SK-N-SH (cell line): ENCODE measurements around the gene NDUFS8. TPM values are rescaled to one million over a fixed set of nuclear protein-coding genes. Genes with fewer than 3 reads are reported as not detected.
A peak's percentile ranks its signal among the peaks of the same experiment; 100 is the strongest.

Source experiments
- CTCF ChIA-PET: fragments of 300-600, 350-600 bp; formaldehyde crosslinking; extraction: SDS; loops from one replicate; lab custom pipeline; 2021; lab: Yijun Ruan, JAX
- POLR2A ChIA-PET: fragments of 350-600 bp; sonication (Branson Sonifier 250); formaldehyde crosslinking; extraction: SDS; loops from one replicate; lab custom pipeline; 2020; ENCODE audit warnings: antibody characterized with exemption, inconsistent platforms; lab: Yijun Ruan, JAX
- DNase-seq: peaks from one replicate; pipeline ENCODE4 v3.0.0; 2012
- H2AFZ ChIP-seq: fragments of 200-600 bp; sonication (generic); 2 replicates; pipeline ENCODE4 v1.8.1; 2016; ENCODE audit warnings: antibody characterized with exemption, mild to moderate bottlenecking, low read depth
- H3F3A ChIP-seq: fragments of 200-600 bp; sonication (generic); replicated peaks from 2 replicates; pipeline ENCODE3; 2016; ENCODE audit warnings: antibody characterized with exemption, mild to moderate bottlenecking; ENCODE audit not compliant: insufficient read depth
- H3K27ac ChIP-seq, 2 experiments: fragments of 200-500 bp in 1 of 2; fragments of 200-600 bp in 1 of 2; sonication (Bioruptor generic) in 1 of 2; sonication (generic), shearing (Covaris generic) in 1 of 2; 2 replicates each; pipeline versions ENCODE4 v1.5.1 to v1.6.1; 2014 to 2016; ENCODE audit warnings: low read depth in 2 of 2, inconsistent platforms in 1 of 2, low read length in 1 of 2, mild to moderate bottlenecking in 1 of 2, mixed read lengths in 1 of 2
- H3K27me3 ChIP-seq: fragments of 200-600 bp; sonication (generic), shearing (Covaris generic); 2 replicates; pipeline ENCODE4 v1.6.1; 2016; ENCODE audit warnings: mixed run types; ENCODE audit not compliant: insufficient read depth
- H3K36me3 ChIP-seq, 2 experiments: fragments of 200-500 bp in 1 of 2; fragments of 200-600 bp in 1 of 2; sonication (Bioruptor generic) in 1 of 2; sonication (generic) in 1 of 2; replicated peaks in 1 of 2; 2 replicates each; pipeline versions ENCODE3 to v1.5.1; 2014 to 2016; ENCODE audit warnings: low read length in 1 of 2, mild to moderate bottlenecking in 1 of 2; ENCODE audit not compliant: insufficient read depth in 2 of 2, control insufficient read depth in 1 of 2
- H3K4me1 ChIP-seq, 2 experiments: fragments of 200-500 bp in 1 of 2; fragments of 200-600 bp in 1 of 2; sonication (Bioruptor generic) in 1 of 2; sonication (generic), shearing (Covaris generic) in 1 of 2; 2 replicates each; pipeline versions ENCODE4 v1.5.1 to v1.6.1; 2014 to 2016; ENCODE audit warnings: low read depth in 1 of 2, low read length in 1 of 2, mixed run types in 1 of 2; ENCODE audit not compliant: insufficient read depth in 2 of 2, control insufficient read depth in 1 of 2
- H3K4me2 ChIP-seq: fragments of 200-600 bp; sonication (generic), shearing (Covaris generic); 2 replicates; pipeline ENCODE4 v1.6.1; 2017; ENCODE audit warnings: mixed run types
- H3K4me3 ChIP-seq, 2 experiments: fragments of 200-500 bp in 1 of 2; fragments of 200-600 bp in 1 of 2; sonication (Bioruptor generic) in 1 of 2; sonication (generic), shearing (Covaris generic) in 1 of 2; 2 replicates each; pipeline versions ENCODE4 v1.5.1 to v1.8.1; 2014 to 2016; ENCODE audit warnings: low read depth in 2 of 2, inconsistent platforms in 1 of 2, low read length in 1 of 2, mild to moderate bottlenecking in 1 of 2, mixed read lengths in 1 of 2, moderate library complexity in 1 of 2
- H3K79me2 ChIP-seq: fragments of 200-600 bp; sonication (generic); 2 replicates; pipeline ENCODE4 v1.8.1; 2017; ENCODE audit warnings: mild to moderate bottlenecking; ENCODE audit not compliant: insufficient read depth
- H3K9ac ChIP-seq: fragments of 200-600 bp; sonication (generic); 2 replicates; pipeline ENCODE4 v1.6.1; 2017; ENCODE audit warnings: mixed run types
- H3K9me2 ChIP-seq: fragments of 200-600 bp; sonication (generic); 2 replicates; pipeline ENCODE4 v1.6.1; 2017; ENCODE audit warnings: mixed run types
- H3K9me3 ChIP-seq: fragments of 200-600 bp; sonication (generic); 2 replicates; pipeline ENCODE4 v1.6.1; 2017; ENCODE audit warnings: mixed run types, mild to moderate bottlenecking, moderate library complexity
- H4K20me1 ChIP-seq: fragments of 200-600 bp; sonication (generic); 2 replicates; pipeline ENCODE4 v1.6.1; 2017; ENCODE audit warnings: mild to moderate bottlenecking, mixed run types; ENCODE audit not compliant: insufficient read depth
- CHD2 ChIP-seq: fragments of 150-350 bp; IDR thresholded peaks from 2 replicates; pipeline ENCODE4 v1.6.1; 2018; ENCODE audit warnings: low read length; ENCODE audit not compliant: partially characterized antibody
- CTCF ChIP-seq: fragments of 200-600 bp; sonication (generic); IDR thresholded peaks from 2 replicates; pipeline ENCODE4 v1.6.1; 2017; ENCODE audit warnings: antibody characterized with exemption, mild to moderate bottlenecking, moderate library complexity
- EZH2phosphoT487 ChIP-seq: fragments of 200-600 bp; sonication (generic); IDR thresholded peaks from 2 replicates; pipeline ENCODE4 v1.6.1; 2017; ENCODE audit warnings: low read depth, mixed run types, mild to moderate bottlenecking, antibody characterized with exemption, moderate library complexity, borderline replicate concordance
- FOSL2 ChIP-seq: IDR thresholded peaks from 2 replicates; pipeline ENCODE4 v1.4.0; 2012; ENCODE audit warnings: low read depth, mild to moderate bottlenecking, moderate library complexity, borderline replicate concordance
- FOXM1 ChIP-seq: IDR thresholded peaks from 2 replicates; pipeline ENCODE4 v1.4.0; 2012; ENCODE audit warnings: low read depth, mild to moderate bottlenecking
- MXI1 ChIP-seq: IDR thresholded peaks from 2 replicates; pipeline ENCODE4 v1.6.1; 2012; ENCODE audit warnings: mild to moderate bottlenecking, low read depth, low read length, improper control_type of control experiment
- POLR2AphosphoS5 ChIP-seq: IDR thresholded peaks from 2 replicates; pipeline ENCODE4 v1.6.1; 2012; ENCODE audit warnings: low read depth, low read length
- RAD21 ChIP-seq: IDR thresholded peaks from 2 replicates; pipeline ENCODE4 v1.6.1; 2012; ENCODE audit warnings: mild to moderate bottlenecking, low read length
- RCOR1 ChIP-seq: fragments of 150-350 bp; IDR thresholded peaks from 2 replicates; pipeline ENCODE4 v1.6.1; 2017; ENCODE audit warnings: antibody characterized with exemption, low read length
- SIN3A ChIP-seq: IDR thresholded peaks from 2 replicates; pipeline ENCODE4 v1.6.1; 2012; ENCODE audit warnings: low read depth, mild to moderate bottlenecking, low read length, moderate library complexity, borderline replicate concordance
- TEAD4 ChIP-seq: IDR thresholded peaks from 2 replicates; pipeline ENCODE4 v1.4.0; 2012; ENCODE audit warnings: mild to moderate bottlenecking, borderline replicate concordance; ENCODE audit not compliant: insufficient read depth
- YY1 ChIP-seq: IDR thresholded peaks from 2 replicates; pipeline ENCODE4 v1.4.0; 2012; ENCODE audit warnings: low read depth, mild to moderate bottlenecking
- WGBS: methylation state at CpG from one replicate; pipeline ENCODE4 v1.1.6; 2017; ENCODE audit warnings: low lambda C conversion rate; 5-methylcytosine and 5-hydroxymethylcytosine counted together
- polyA plus RNA-seq, 3 experiments: library from polyadenylated mRNA; depleted of rRNA; stranded (reverse); fragments of >200 nt; gene quantifications; 2 replicates each; pipeline ENCODE4 v1.2.3, GENCODE V29; 2012
- TF ChIP-seq, protein P1 (sequence below): IDR thresholded peaks from 2 replicates; pipeline ENCODE4 v1.4.0; 2012; ENCODE audit warnings: low read depth, borderline replicate concordance

Gene NDUFS8
- polyA plus RNA-seq, 1 of the 3 experiments (the other 2 are of a cell fraction): 123 TPM

DNA sequence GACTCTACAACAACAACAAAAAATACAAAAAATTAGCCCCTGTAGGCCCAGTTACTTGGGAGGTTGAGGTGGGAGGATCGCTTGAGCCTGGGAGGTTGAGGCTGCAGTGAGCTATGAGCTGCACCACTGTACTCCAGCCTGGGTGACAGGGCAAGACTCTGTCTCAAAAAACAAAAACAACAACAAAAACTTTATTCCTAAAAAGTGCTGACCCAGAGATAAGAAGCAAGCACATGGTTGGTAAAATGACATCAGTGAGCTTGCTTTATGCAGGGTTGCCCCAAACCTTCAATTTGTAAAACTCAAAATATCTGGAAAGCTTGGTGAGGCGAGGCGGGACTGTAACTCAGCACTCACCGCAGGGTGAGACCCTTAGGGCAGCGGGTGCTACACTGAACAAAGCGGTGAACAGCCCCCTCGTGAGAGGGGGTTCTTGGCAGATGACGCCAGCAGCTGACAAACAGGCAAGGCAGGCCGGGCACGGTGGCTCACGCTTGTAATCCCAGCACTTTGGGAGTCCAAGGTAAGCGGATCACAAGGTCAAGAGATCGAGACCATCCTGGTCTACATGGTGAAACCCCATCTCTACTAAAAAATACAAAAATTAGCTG lies 4.9 kb downstream of the NDUFS8 start:
- H2AFZ ChIP-seq: no peak overlapping the region
- no peak overlapping the region for H3K27ac ChIP-seq
- no peaks in the 10 kb centered on the region for H3K9me3 ChIP-seq
- ChIA-PET POLR2A (no interaction called here), CTCF (no interaction called here)
- peaks cover 14 to 19% of the 10 kb centered on the region in 2 experiments for H3K36me3 ChIP-seq
- H3K4me2 ChIP-seq: no peak overlapping the region
- no peaks in the 10 kb centered on the region for H3K9me2 ChIP-seq
- H3F3A ChIP-seq: peaks cover 12% of the 10 kb centered on the region
- no peaks in the 10 kb centered on the region for H3K27me3 ChIP-seq
- H3K4me1 ChIP-seq: peaks cover 11 to 26% of the 10 kb centered on the region in 2 experiments; a peak in 2 of 4 replicates
- H3K79me2 ChIP-seq: peaks cover 22% of the 10 kb centered on the region
- H4K20me1 ChIP-seq: no peaks in the 10 kb centered on the region
- no peak overlapping the region for H3K9ac ChIP-seq
- DNase-seq: no peak
- TF ChIP-seq MXI1: no peak
- no peak for TF ChIP-seq RCOR1
- no peak for TF ChIP-seq SIN3A
- no peak for TF ChIP-seq FOXM1
- no peak for TF ChIP-seq EZH2phosphoT487
- no peak for TF ChIP-seq CTCF
- TF ChIP-seq CHD2: no peak
- TF ChIP-seq, protein P1, sequence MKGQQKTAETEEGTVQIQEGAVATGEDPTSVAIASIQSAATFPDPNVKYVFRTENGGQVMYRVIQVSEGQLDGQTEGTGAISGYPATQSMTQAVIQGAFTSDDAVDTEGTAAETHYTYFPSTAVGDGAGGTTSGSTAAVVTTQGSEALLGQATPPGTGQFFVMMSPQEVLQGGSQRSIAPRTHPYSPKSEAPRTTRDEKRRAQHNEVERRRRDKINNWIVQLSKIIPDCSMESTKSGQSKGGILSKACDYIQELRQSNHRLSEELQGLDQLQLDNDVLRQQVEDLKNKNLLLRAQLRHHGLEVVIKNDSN: no peak
- TF ChIP-seq TEAD4: no peak
- no peak for TF ChIP-seq YY1
- TF ChIP-seq FOSL2: no peak
- no peak for TF ChIP-seq POLR2AphosphoS5
- 96% methylated on average over 10 of the region's 13 CpGs for WGBS
- no peak overlapping the region for H3K4me3 ChIP-seq

GRCh38 chr11:68036141-68036716 lies 5.7 kb downstream of the NDUFS8 start:
- Histone ChIP-seq H4K20me1 (no peaks in the 10 kb centered on the region), H3K9me2 (no peaks in the 10 kb centered on the region), H3K9me3 (no peaks in the 10 kb centered on the region), H3K36me3 (peaks cover 14 to 19% of the 10 kb centered on the region in 2 experiments), H2AFZ (no peak overlapping the region), H3F3A (peaks cover 12% of the 10 kb centered on the region), H3K4me3 (no peak overlapping the region), H3K4me1 (peaks cover 16 to 30% of the 10 kb centered on the region in 2 experiments; a peak in 2 of 4 replicates), H3K27ac (no peak overlapping the region), H3K79me2 (peaks cover 15% of the 10 kb centered on the region), H3K27me3 (no peaks in the 10 kb centered on the region), H3K9ac (no peak overlapping the region), H3K4me2 (no peak overlapping the region)
- ChIA-PET CTCF (no interaction called here), POLR2A (interaction anchor here (1.5 kb wide), 1 partner anchor 16 kb away, joined by 5 read pairs; no protein-coding TSS in a partner anchor)
- WGBS: 100% methylated on average over 11 of the region's 27 CpGs
- DNase-seq: no peak
- 0 out of 2 replicates have a peak, but pooled peaks have one; percentile 6 for TF ChIP-seq POLR2AphosphoS5
- TF ChIP-seq RAD21: no peak
